ENCODE measurements around the gene CERS6.

CERS6 gene

DNA sequence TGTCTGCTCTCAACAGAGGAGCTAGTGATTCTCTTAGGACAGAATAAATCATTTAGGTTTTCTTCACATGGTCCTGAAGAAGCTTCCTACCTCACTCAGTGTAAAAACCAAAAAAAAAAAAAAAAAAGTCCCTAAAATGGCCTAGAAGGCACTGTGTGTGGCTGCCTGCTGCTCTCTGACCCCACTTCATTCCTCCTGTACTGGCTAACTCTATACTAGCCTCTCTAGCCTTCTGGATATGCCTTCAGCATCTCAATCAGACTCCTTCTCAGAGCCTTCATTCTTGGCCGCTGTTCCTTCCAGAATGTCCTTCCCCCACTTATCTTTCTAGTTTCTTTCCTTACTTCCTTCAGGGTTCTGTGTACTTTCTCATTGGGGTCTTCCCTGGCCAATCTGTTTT is 82.1 kb downstream of the CERS6 start:
- no peak for DNase-seq

GRCh38 chr2:168538534-168538933 is 82.5 kb downstream of the CERS6 start:
- DNase-seq = no peak

DNA sequence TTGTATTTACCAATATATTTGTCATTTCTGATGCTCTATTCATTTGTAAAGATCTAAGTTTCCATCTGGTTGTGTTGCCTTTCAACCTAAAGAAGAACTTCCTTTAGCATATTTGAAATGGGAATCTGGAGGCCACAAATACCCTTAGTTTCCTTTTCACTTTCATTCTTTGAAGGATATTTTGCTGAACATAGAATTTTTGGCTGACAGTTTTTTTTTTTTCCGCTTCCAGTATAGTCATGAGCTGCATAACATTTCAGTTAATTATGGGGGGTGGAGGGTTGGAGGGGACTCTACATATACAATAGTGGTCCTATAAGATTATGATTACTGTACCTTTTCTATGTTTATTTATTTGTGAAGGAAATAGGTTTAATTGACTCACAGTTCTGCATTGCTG is 83.9 kb downstream of the CERS6 start:
- DNase-seq = no peak

DNA sequence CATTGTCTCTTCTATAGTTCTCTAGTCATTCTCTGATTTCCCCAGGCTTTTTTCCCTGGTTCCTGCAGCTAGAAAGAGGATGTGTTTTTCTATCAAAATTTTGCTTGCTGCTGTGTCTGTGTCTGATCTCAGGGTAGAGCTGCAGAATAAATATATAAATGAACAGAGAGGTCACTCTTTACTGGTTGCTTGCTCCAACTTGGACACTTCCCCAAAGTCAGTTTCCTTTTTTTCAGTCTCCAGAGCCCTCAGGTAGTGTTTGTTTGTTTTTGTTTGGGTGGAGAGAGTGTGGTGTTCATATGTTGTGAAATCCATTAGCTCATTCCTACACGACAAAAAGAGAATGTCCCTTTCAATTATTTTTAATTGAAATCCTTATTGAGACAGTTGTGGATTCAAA is 85.8 kb downstream of the CERS6 start:
- DNase-seq = no peak

GRCh38 chr2:168543037-168543436 is 87.0 kb downstream of the CERS6 start:
- no peak for DNase-seq

DNA sequence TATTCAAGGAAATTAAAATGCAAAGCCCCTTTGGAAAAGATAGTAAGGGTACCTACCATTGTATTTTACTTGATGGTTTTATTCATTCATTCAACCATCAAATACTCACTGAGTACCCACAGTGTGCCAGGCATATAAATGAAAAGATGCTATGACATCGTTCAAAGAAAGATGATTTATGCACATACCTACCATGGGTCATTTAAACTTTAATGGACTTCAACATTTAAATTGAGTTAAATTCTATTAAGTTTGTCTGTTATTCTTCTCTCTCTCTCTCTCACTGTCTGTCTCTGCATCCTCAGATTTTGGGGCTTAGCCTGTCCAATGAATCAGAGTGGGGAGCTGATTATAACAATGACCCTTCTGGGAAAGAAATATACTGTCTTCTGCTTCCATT is 87.9 kb downstream of the CERS6 start:
- no peak for DNase-seq

- DNase-seq = no peak
These were observed 89.5 kb downstream of the CERS6 start for GRCh38 chr2:168545439-168546082.

GRCh38 chr2:168550670-168551069 is 94.6 kb downstream of the CERS6 start:
- no peak for DNase-seq

DNA sequence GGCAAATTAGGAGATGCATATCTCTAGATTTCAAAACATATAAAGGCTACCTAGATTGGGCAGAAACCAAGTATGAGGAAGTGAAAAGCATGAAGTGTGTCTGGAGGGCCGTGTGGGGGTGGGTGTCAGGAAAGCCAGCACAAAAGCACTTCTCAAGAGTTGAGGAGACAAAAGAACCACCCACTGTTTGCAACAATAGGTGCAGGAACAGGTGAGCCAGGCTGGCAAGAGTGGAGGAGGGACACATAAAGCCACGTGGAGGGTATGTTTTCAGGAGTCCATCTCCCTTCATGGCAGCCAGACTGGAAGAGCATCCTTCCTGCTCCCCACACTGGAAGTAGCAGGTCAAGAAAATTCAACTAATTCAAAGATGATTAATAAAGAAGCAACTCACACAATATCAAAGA is 96.4 kb downstream of the CERS6 start:
- DNase-seq = no peak

GRCh38 chr2:168555283-168555682 is 99.2 kb downstream of the CERS6 start:
- DNase-seq = no peak

- DNase-seq = no peak
These were observed 103.1 kb downstream of the CERS6 start for GRCh38 chr2:168559187-168559586.

DNA sequence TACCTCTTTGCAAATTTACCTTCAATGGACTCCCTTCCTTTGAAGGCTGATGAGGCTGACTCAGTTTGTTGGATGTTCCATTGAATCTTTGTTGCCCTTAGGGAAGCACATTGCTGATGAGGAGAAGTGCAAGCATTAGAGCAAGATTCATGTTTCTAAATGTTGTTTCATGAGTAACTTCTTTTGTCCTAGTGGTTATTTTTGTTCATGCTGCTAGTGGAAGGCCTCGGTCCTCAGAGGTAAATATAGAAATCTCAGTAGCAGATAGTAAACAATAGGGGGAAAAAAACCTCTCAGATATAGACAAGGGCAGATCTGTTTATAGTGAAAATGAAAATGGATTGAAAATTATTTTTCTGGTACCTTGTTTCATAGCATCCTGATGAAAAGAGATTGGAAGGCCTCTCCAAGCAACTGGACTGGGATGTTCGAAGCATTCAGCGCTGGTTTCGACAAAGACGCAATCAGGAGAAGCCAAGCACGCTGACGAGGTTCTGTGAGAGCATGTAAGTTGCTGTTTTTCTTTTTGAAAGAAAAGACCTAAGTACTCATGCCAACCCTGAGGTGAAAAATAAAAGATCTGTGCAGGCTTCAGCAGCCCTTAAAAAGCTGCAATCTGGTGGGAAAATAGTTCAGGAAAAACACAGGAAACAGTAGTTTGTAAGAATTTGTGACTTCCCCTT is 104.9 kb downstream of the CERS6 start:
- no peak for DNase-seq

- DNase-seq = no peak
These were observed 105.9 kb downstream of the CERS6 start for GRCh38 chr2:168561991-168562390.

GRCh38 chr2:168562971-168563370 is 106.9 kb downstream of the CERS6 start:
- no peak for DNase-seq

- DNase-seq = no peak
These were observed 108.6 kb downstream of the CERS6 start for GRCh38 chr2:168564641-168565040.

- DNase-seq = no peak
These were observed 109.0 kb downstream of the CERS6 start for GRCh38 chr2:168565112-168565511.

DNA sequence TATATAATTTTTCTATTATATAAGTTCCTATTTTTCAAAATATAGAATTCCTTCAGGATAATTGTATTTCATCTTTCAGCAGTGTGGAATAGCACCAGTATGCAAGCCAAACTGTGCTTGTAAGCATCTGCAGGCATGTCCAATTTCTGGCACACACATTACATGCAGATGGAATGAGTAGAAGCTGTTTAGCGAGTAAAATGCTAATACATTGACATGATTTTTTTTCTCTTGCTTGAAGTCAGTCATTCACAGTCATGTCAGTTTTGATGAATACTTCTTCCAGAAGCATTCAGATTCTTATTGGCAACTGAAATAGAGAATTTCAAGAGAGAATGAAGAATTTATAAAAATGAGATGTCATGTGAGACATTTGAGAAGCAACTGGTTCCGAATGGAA is 109.4 kb downstream of the CERS6 start:
- no peak for DNase-seq

- DNase-seq = no peak
These were observed 111.0 kb downstream of the CERS6 start for GRCh38 chr2:168566974-168567665.

- DNase-seq = no peak
These were observed 111.8 kb downstream of the CERS6 start for GRCh38 chr2:168567836-168568235.

DNA sequence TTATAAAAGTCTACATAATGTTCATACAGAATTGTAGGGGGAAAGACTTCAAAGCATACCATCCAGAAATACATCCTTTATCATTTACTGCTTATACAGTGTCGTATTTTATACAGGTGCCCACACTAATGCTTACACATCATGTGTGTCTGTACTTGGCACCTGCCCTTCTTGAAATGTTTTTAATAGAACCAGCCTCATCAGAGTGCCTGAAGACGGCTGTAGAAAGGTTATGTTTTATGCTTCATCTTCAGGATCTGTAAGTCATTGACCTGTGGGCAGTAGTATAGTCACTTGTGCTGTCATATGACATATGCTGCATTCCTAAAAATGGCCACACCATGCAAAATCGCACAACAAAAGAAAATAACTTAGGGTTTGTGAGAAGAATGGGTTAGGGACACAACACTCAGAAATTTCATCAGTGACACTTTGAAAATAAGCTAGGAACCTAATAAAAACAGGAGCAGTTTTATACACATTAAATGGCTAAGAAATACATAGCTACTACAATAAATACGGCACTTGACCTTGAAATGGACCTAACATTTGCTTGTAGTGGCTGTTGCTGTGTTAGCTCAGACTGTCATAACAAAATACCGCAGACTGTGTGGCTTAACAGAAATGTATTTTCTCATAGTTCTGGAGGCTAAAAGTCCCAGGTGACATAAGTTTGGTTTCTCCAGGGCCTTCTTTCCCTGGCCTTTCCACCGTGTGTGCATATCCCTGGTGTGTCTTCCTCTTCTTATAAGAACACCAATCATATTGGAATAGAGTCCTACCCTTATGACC is 112.6 kb downstream of the CERS6 start:
- DNase-seq = no peak

- no peak for DNase-seq
These were observed 115.0 kb downstream of the CERS6 start for GRCh38 chr2:168571061-168571460.

- DNase-seq = no peak
These were observed 117.2 kb downstream of the CERS6 start for GRCh38 chr2:168573128-168573903.
